DMS 273 treated with DMSO at 0.1 percent for 48 hours (cell line): ENCODE results near the gene POC1A.

Experiments used
- DNase-seq: peaks from one replicate; lab custom pipeline; 2025; lab: John Stamatoyannopoulos, UW

Gene POC1A

DNA sequence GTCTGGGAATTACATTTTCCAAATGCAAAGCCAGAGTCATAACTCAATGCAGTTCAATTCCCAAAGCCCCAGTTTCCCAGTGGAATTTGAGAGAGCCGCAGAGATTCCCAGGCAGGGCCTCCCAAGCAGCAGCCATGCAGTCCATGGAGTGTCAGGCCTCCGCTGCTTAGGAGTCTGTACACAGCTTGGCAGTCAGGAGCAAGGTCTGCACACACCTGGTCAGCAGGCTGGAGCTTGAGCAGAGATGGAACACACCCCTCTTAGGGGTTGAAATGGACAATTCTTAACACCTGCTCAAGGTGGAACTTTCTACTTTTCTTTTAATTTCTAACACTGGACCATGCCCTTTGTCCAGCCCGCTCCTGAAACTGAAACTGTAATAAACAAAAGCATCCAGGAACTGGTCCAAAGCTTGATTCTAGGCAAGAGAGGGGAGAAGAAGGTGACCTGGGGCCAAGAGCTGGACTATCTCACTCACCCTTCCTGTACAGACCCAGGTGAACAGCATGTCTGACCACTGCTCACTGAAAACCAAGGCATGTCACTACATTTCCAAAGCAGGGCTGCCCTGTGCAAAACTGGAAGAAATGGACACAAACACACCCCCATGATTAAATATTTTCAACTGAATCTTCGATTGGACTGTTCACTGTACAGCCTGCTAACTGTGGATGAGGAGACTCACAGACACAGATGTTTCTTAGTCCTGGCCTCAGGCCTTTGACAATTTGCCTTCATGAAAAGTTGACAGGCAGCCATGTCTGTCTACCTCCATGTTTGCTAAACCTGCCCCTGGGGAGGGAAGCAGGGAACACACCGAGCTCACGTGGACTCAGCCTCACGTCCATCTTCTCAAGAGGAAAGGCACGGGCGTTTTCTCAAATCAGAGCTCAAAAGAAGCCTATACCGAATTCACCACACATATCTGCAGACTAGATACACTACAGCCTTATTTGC lies 49.3 kb downstream of the POC1A start:
- no peak for DNase-seq

DNA sequence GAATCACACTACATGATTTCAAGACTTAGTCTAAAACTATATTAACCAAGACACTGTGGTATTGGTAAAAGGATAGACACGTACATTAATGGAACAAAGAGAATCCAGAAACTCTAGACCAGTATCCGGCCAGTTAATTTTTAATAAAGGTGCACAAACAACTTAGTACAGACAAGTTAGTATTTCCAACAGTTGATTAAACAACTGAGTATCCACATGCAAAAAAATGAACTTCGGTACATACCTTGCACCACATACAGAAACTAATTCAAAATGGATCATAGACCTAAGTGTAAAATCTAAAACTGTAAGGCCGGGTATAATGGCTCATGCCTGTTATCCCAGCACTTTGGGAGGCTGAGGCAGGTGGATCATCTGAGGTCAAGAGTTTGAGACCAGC lies 51.3 kb downstream of the POC1A start:
- no peak for DNase-seq

DNA sequence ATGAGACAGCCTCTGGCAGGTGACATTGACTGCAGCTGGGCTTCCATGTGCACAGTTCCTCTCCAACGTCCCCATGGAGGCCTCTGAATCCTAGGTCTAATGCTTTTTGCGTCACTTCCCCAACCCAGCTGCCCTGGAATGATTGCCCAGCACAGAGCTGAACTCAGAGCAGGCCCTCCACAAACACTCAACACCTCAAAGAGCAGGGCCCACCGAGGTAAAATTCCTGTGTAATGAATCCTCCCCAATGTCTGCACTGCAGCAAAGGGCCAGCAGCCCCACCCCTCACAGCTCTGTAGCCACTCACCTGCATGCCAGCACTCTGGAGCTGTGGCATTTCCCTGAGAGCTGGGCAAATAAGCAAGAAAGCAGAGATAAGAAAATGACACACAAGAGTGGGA lies 55.2 kb downstream of the POC1A start:
- no peak for DNase-seq

DNA sequence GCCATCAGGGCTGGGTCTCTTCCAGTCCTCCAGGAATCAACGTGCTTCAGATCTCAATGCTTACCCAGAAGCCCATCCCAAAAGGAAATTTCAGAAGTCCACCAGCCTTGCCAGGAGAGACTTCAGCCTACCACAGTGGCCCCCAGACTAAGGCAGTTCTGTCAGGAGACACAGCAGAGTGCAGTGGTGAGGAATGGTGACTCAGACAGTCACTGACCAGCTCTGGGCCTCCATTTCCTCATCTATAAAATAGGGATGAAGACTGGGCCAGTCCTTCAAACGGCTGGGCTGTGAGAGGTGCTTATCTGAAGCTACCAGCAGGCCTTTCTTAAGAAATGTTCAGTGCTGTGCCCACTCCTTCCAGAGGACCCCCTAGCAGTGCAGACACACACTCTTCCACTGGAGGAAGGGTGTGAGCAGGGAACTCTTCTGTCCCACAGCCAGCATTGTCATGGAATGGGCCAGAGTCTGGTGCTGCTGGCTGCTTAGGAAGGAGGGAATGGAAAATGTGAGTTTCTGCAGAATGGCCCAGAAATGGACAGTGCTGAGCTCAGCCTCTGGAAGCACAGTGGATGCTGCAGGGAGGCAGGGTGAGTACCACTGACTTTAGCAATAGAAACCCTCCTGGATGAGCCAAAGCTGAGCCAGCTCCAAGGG lies 56.2 kb downstream of the POC1A start:
- no peak for DNase-seq

DNA sequence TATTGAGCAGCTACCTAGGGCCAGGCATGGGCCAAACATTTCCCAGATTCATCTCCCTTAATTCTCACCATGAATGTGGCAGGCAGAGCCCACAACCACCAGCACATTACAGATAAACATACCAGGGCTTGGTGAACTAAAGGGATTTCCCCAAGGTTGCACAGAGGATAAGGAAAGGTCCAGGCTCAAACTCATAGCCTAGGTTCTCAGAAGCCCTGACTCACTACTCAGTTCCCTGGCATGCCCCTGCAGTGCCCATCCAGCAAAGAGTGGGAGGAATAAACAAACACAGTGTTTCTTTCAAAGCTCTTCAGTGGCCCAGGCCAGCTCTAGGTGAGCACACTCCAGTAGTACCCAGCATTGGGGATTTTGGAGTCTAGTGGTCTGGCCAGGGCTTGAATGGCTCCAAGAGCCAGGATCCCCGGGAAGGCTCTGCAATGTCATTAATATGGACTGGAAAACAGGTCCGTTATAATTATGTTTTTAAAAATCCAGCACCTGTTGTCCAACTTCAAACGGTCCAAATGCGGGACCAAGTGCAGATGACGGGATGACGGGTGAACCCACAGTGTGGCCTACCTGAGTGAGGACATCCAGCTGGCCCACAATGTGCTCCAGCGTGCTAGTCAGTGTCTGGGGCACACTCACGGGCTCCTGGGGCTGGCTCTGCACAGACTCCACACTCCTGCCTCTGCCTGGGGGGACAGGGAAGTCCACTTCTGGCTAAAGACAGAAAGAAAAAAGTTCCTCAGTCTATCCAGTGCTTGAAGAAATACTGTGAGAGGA lies 58.0 kb downstream of the POC1A start:
- no peak for DNase-seq

DNA sequence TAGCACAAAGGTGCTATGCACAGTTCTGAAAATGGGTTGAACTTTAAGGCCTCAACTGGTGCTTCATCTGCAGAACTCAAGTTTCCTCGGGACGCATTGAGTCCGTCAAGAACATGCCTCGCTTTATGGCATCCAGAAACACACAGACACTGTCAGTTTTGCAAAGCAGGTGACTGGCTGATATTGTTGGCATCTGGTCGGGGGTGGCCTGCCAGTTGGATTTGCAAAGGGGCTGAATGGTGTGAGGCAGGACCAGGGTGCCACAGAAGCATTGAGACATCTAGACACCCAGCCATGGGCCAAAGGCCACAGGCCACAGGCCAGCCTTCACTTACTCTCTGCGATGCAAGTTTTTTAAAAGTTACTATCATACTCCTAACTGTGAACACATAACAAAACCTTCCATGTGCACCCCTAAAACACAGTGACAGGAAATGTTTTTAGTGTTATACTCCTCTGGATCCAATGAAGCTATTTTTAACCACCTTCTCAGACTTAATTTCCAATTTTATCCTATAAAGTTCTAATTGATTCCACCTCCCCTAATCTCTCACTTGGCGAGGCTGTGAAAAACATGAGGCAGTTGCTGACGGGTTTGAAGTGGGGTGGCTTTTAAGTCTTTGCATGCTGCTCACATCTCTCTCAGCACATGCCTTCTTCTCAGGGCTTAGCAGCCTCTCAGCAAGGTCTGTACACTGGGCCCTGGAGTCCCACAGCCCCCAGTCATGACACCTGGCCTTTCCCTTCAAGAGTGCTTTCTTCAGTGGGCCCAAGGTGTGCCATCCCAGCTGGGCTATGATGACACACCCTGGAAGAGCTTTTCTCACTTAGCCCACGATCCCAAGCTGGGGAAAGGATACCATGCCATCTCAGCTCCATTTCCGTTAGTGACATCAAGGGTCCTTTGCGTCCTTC lies 59.4 kb downstream of the POC1A start:
- no peak for DNase-seq

DNA sequence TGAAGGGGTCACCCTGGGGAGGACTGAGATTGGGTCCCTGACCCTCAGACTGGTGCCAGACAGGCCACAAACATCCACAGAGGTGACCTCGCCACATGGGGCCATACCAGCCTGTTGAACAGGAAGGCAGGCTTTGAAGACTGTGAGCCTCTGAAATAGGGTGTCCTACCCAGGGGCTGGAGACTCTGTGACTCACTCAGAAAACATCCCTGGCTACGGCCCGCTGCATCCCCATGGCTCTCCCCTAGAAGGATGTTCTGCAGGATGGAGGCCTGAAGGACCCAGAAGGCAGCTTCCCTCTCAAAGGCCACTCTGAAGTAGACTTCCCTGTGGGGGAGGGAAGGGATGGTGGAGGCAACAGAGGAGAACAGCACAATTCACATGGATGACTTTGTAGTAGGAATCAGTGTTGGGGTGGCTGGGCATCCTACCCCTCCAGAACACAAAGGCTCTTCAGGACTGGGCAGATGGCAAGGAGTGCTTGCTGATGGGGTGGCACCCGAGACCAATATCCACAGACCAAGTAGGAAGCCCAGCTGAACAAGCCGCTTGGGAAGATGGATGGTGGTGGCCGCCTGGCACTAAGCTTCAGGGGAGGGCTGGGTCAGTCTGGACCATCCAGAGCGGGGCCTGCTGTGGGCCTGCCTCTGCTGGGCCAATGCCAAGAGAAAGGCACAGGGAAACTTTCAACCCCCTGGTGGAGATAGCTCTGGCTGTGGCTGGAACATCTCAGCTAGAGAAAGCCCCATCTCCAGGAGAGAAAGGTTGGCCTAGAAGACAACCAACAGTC lies 60.3 kb downstream of the POC1A start:
- no peak for DNase-seq

DNA sequence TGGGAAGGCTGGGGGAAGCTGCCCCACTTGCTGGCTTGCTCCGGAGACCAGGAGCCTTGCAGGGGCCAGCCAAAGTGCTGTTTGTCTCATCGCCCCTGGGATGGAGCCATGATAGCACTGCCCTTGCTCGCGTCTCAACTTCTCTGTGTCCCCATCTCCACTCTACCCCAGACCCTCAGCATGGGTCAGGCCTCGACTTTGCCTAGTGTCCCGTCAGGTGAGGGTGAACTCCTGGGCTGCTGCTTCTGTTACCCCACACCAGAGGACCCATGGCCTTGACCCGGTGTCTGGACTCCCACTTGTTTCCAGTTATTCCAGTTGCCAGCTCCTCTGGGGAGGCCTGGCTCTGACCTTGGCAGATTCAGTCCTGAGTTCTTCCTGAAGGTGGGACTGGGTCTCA lies 61.3 kb downstream of the POC1A start:
- DNase-seq: no peak

DNA sequence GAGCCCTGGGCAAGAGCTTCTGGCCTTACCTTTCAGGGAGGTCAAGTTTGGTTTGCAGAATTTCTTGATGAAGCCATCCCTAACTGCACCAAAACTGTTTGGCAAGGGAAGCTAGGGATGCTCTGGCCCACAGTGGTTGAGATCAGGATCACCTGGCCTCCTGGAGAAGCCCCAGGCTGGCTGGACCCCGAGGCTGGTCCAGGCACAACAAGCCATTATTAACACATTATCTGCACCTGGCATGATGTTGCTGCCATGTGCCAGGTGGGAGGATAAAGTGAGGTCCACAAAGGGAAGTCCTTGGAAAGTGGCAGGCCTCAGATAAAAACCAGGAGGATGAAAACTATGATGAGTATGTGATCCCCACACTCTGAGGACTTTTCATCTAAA lies 62.0 kb downstream of the POC1A start:
- DNase-seq: no peak

DNA sequence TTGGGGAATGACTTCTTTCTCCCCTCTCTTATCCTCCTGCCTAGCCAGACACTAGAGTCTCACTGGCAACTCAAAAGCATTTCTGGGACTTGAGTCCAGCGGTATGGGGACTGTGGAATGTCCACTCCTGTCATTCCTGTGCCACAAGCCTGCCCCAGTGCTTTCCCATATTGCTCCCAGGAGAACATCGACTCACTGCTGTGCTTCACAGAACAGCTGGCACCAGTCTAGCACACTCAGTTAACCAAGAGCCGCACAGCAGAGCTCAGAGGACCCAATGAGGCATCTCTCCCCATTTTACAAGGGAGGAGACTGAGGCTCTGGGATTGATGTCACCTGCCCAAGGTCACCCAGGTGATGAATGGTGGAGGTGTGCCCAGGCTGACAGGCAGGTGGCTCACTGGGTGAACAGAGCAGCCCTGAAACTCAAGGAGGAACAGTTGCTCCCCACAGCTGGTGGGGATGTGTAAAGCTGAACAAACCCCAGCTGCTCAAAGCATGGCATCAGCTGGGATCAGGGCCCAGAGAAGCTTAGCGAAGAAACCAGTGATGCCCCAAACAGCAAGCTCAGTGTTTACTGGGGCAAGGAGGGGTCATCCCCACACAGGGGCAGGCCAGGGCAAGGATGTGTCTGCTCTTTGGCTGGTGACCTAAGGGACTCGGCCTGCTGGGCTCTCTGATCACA lies 62.5 kb downstream of the POC1A start:
- no peak for DNase-seq

DNA sequence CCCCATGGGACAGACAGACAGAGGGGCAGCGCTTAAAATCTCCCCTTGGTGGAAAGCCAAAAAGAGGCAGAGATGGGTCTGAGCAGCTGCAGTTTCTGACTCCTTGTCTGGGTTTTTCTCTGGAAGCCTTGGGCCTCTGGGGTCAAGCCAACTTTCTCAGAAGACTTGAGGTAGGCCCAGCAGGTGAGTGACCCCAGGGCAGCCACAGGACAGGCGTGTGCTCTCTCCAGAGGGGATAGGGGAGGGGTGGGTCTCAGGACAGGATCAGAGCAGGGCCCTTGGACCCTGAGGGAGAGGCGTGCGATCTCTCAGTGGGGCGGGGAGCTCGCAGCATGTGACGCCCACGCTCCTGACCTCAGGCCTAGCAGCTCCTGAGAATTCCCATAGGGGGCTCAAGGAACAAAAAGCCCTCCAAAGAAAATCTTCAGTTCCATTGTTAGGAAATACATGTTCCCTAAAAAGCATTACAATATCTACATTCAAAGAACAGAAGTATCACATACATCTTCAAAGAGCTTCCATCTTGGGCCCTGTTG lies 63.2 kb downstream of the POC1A start:
- no peak for DNase-seq

DNA sequence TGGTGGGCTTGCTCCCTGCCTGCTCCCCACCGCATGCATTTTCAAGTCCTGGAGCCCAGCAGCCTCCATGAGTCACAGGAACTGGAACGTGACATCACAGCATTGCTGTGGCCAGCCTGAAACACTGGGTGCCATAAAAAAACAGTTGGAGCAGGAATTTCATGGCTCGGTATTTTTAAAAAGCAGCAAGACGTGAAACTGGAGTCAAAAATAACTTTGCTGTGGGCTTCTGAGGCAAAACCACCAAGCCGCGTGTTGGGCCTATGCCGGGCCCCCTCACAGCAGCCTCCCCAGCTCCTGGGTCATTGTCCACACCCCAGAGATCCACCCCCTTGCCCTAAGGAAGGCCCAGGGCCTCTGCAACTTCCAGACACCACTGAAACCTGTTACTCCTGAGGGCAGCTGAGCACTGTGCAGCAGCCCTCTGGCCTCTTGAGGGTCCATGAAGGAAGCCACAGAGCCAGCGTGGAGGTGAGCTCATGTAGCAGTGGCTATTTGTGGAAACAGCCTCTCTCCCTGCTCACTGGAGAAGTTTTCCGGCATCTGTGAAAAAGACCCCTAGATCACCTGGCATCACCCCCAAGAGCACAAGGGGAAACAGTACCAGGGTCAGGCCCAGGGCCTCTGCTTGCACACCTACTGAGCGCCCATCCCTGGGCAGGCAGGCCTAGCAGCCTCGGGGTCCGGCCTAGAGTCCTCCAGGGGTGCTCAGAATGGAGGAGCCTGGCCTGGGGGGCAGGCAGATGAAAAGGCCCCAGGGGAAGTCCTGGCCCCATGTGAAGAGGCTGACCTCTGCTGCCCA lies 63.9 kb downstream of the POC1A start:
- no peak for DNase-seq

DNA sequence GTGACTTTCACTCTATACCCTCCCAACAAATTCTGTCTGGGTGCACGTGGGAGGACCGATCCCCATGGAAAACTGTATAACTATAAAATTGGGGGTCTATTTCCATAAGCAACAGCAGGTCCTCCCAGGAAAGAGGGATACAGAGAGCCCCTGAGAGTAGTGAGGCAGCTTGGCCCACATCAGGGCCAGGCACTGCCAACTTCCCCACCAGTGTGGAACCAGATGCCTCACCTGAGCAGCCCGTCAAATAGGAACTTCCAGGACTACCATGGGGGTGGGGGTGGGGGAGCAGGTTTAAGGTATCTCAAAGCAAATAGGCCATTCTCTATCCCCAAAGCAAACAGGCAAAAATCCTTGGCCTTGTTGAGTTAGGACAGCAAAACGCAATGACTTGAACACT lies 64.5 kb downstream of the POC1A start:
- no peak for DNase-seq

DNA sequence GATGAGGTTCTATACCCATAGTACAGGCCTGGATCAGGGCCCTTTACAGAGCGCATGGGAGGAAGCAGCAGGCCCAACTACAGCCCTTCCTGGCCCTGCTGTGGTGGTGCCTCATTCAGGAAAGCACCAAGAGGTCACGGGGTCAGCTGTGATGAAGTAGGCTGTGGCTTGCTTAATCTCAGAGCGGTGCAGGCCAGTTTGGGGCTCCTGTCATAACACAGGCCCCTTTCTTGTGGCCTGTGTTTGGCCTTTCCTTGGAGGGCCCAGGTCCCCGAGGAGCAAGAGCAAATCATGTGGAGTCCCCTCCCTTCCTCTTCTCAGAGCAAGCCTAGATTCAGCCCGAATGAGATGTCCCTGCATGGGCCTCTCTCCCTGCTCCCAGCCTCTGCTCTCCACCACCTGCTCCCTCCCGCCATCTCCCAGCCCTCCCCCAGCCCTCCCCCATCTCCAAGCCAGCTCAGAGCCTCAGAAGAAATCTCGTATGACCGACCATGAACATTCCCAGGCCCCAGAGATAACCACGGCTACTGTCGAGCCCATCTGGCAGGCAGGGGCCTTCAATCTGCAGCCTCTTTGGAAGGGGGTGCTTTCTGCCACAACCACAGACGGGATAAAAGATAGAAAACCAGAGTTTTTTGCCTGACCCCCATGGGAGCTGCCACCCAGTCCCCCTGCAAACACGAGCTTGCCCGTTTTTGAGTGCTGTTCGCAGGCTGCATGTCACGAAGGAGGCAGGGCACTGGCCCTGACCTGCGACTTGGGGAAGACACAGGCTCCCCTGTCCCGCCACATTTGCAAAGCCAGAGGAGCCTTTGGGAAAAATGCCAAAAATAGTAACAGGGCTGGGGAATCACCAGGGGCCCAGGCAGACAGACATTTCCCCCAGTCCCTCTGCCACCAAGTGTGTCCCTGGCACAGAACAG lies 65.5 kb downstream of the POC1A start:
- DNase-seq: no peak

DNA sequence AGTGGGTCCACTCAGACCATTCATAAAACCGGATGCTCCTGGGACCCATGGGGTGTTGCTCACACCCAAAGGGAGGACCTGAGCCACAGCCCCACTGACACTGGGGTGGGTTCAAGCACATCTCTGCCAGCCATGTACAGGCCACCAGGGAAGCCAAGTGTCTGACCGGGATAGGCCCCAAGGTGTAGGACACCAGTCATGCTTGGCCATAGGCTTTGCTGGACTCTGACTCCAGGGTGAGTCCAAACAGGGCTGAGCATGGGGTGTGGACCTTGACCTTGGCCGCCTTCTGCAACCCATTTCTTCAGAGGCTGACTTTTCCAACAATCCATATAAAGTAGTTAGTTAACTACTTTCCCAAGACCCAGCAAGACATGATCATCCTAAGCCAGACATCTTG lies 66.5 kb downstream of the POC1A start:
- no peak for DNase-seq

DNA sequence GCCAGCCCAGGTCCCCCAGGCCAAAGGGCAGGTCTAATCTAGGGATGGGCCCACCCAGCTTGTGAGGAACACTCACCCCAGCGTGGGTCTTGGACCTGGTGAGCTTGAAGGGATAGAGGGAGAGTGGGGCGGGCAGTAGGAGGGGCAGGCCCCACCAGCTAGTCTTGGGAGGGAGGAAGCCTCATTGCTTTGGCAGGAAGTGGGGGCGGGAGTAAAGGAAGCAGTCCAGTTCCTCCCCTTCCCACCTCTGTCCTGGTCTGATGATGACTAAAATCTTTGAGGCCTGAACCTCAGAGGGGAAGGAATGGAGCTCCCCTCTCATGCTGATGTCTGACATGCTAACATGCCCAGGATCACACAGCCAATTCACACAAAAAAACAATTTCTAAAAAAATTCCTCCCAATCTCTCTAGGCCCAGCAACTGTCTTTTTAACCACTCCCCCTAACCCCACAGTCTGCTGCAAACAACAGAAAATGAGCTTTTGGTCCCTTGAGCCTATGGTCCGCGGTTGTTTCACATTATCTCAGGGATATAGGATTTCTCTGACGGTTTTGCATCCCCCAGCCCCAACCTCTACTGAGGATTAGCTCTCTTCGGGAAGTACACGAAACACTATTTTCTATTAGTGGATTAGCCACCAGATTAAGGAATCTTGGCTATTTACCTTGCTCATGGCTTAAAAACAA lies 67.1 kb downstream of the POC1A start:
- DNase-seq: no peak

DNA sequence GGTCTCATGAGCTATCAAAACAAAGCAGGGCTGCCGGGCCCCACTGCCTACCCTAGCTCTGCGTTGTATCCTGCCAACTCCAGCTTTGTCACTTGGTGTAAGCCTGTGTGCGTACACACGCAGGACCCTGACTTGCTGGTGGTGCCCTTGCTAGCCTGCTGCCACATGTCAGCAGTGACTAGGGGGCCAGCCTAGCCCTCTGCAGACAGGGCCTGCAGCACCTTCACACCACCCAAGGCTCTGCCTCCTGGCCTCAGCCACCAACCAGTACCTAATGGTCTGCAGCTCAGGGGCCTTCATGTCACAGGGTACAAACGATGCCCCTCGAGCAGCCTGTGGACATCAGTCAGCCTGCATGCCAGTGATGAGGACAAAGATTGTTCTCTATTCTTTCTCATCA lies 67.8 kb downstream of the POC1A start:
- DNase-seq: no peak
